Activated gamma-delta T cell treated with Interleukin-2 at 50 U/mL for 16 hours (primary cell): Measurements from ENCODE around the gene UBE2R2.
"Not testable (repeated sequence)": the region's sequence is repeated elsewhere in the genome, so short reads cannot be mapped to it uniquely, and the experiment has no call there.

ENCODE experiments used
- DNase-seq: peaks from one replicate; pipeline ENCODE4 v3.0.0-alpha.2; 2020

Gene UBE2R2

GRCh38 chr9:33932078-33932807, 115.3 kb downstream of the UBE2R2 start:
- DNase-seq: no peak

GRCh38 chr9:33934188-33934878, 117.4 kb downstream of the UBE2R2 start:
- DNase-seq: no peak

- no peak for DNase-seq
Measured at GRCh38 chr9:33939924-33940874, 123.2 kb downstream of the UBE2R2 start.

DNA sequence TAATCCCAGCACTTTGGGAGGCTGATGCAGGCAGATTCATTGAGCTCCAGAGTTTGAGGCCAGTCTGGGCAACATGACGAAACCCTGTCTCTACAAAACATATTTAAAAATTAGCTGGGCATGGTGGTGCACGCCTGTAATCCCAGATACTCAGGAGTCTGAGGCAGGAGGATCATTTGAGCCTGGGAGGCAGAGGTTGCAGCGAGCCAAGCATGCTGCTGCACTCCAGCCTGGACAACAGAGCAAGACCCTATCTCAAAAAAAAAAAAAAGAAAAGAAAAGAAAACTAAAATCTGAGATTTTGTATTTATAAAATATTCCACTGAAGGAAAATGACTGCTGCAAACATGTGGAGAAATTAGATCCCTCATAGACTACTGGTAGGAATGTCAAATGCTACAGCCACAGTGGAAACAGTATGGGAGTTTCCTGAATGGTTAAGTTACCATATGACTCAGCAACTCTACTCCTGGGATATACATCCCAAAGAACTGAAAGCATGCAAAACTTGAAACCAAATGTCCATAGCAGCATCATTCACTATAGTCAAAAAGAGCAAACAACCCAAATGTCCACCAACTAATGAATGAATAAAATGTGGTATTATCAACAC, 125.6 kb downstream of the UBE2R2 start:
- no peak for DNase-seq

GRCh38 chr9:33943389-33943788, 126.4 kb downstream of the UBE2R2 start:
- DNase-seq: no peak

DNA sequence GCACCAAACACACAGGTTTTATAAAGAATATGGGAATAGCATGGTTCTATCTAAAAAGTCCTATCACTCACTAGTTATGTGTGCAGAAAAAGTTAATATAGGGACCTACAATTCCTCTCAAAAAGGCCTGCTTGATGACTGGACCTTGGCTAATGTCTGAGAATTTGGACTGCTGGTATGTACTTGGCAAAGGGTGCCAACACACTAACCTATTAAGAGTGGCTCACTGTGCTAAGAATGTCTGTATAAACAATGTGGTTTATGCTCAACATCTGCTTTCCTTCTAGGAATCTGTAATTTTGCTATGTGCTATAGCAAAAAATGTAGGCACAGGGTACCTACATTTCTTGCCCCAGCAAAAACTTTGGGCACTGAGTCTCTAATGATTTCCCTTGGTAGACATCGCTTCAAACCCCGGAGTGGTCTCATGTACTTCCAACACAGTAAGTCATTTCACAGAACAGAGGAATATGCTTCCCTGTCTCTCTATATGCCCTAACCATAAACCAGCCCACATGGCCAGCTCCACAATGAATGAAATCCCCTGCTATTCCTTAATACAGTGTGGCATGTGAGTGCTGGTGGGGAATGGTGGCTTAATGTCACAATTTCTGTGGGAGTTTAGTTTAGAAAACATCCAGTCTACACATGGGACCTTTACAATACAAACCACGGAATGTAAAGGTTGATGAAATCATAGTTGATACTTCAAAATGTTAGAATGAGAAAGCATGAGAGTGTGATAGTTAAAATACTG, 130.0 kb downstream of the UBE2R2 start:
- no peak for DNase-seq

GRCh38 chr9:33950371-33950770, 133.4 kb downstream of the UBE2R2 start:
- DNase-seq: no peak

DNA sequence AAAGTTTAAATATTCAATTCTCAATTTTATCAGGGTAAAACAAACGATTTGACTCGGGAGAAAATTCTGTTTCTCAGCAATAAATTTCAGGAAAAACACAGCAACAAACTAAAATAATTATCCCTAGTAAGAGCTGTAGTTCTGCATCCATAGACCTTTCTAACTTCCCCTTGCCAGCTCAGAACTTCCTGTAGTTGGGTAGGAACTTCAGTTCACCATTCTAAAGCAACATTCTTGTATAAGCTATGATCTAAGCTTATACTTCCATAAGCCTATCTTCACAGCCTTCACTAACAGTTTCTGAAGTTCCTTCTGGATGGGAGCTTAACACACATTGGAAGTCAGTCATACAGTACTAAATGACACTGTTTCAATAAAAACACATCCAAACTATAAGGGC, 135.1 kb downstream of the UBE2R2 start:
- no peak for DNase-seq

DNA sequence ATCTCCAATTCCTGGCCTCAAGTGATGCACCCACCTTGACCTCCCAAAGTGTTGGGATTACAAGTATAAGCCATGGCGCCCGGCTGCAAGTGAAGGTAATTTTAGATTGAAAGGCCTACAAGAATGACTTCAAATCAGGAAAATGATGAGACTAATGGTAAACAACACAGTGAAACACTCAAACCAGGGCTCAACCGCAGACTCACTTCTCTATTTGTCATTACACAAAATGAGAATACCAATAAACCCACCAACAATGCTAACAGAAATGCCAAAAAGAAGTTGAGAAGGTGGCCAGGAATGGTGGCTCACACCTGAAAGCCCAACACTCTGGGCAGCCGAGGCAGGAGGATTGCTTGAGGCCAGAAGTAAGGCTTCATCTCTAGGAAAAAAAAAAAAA, 139.6 kb downstream of the UBE2R2 start:
- no peak for DNase-seq

- DNase-seq: no peak
Measured at GRCh38 chr9:33959725-33960124, 142.8 kb downstream of the UBE2R2 start.

DNA sequence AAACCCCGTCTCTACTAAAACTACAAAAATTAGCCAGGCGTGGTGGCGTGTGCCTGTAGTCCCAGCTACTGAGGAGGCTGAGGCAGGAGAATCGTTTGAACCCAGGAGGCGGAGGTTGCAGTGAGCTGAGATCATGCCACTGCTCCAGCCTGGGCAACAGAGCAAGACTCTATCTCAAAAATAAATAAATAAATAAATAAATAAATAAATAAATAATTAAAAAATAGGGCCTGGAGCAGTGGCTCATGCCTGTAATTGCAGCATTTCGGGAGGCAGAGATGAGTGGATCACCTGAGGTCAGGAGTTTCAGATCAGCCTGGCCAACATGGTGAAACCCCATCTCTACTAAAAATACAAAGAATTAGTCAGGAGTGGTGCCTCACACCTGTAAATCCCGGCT, 145.5 kb downstream of the UBE2R2 start:
- DNase-seq: not testable (repeated sequence)

DNA sequence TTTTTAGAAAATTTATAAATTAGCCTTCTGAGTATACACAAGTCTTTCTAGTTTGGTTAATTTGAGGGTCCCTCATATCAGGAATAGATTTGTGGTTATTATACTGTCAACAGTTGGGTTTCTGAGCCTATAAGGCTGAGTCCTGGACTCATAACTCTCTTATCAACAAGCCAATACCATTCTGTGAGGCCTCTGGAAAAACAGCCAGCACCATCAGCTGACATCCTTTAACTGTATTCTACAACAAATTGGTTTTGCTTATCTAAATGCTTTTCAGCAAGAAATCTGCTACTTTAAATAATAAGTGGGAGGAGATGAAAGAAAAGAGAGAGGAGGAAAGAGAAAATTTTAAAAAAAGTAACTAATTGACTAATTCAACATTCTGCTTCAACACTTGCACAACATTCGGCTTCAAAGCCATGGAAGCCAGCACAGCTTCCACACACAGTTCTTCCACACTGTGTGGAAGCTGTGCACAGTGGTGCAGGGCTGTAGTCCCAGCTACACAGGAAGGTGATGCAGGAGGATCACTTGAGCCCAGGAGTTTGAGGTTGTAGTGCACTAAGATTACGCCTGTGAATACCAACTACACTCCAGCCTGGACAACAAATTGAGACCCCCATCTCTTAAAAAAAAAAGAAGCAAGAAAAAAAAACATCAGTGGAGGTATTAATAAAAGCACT, 147.3 kb downstream of the UBE2R2 start:
- no peak for DNase-seq
